HepG2 (cell line): ENCODE data around the gene PAFAH1B1. TPM values are rescaled to one million over a fixed set of nuclear protein-coding genes. Genes with fewer than 3 reads are reported as not detected.

ENCODE experiments used
- ATAC-seq: fragments of 200-7000 bp; cut with Tn5 transposase; 3 replicates; pipeline ENCODE4 v1.9.1; 2020; ENCODE audit warnings: mild to moderate bottlenecking, moderate library complexity
- BruUV-seq: library from RNA; stranded (reverse); fragments of 400-500 nt; replicated peaks from 2 replicates; lab custom pipeline; 2021; lab: Mats Ljungman, UMichigan
- CTCF ChIA-PET: fragments of 300-600 bp; formaldehyde crosslinking; extraction: SDS; loops from one replicate; lab custom pipeline; 2021; ENCODE audit warnings: low total read pairs, inconsistent platforms, low intra/inter-chr PET ratio; lab: Yijun Ruan, JAX
- POLR2A ChIA-PET: fragments of 350-600 bp; sonication (Branson Sonifier 250); formaldehyde crosslinking; loops from one replicate; lab custom pipeline; 2020; ENCODE audit warnings: antibody characterized with exemption, inconsistent platforms; lab: Yijun Ruan, JAX
- DNase-seq: peaks from one replicate; pipeline ENCODE4 v3.0.0-alpha.2; 2015; ENCODE audit warnings: low spot score
- FAIRE-seq: peaks from 3 replicates; lab custom pipeline; 2011; peaks lifted over from hg19 to GRCh38; lab: Jason Lieb, UNC
- H2AFZ ChIP-seq: one replicate; pipeline ENCODE4 v1.6.1; 2011; ENCODE audit warnings: low read length, inconsistent platforms
- H3K27ac ChIP-seq: fragments of 300-600 bp; 3 replicates; pipeline ENCODE4 v1.8.0; 2011; ENCODE audit warnings: mixed run types, mild to moderate bottlenecking, mixed read lengths, low read length, inconsistent platforms; ENCODE audit not compliant: insufficient read depth; ENCODE audit errors: extremely low read length
- H3K27me3 ChIP-seq, 2 experiments: fragments of 200-600 bp in 1 of 2; 2 replicates in 1 of 2; 3 replicates in 1 of 2; pipeline versions ENCODE4 v1.6.0 to v1.8.0; 2011; ENCODE audit warnings: low read length in 2 of 2, mild to moderate bottlenecking in 2 of 2, moderate library complexity in 2 of 2, inconsistent platforms in 1 of 2; ENCODE audit not compliant: insufficient read depth in 2 of 2, control insufficient read depth in 1 of 2
- H3K36me3 ChIP-seq, 2 experiments: fragments of 200-600 bp in 1 of 2; replicated peaks in 1 of 2; 2 replicates in 1 of 2; 3 replicates in 1 of 2; pipeline versions ENCODE4 v1.5.1 to v1.8.0; 2011; ENCODE audit warnings: low read length in 2 of 2, inconsistent platforms in 1 of 2; ENCODE audit not compliant: insufficient read depth in 2 of 2, control insufficient read depth in 1 of 2
- H3K4me1 ChIP-seq: 2 replicates; pipeline ENCODE4 v1.5.1; 2012; ENCODE audit warnings: low read length, inconsistent platforms; ENCODE audit not compliant: insufficient read depth
- H3K4me2 ChIP-seq: 2 replicates; pipeline ENCODE4 v1.6.0; 2011; ENCODE audit warnings: low read depth, low read length, inconsistent platforms
- H3K4me3 ChIP-seq, 3 experiments: fragments of 200-600 bp in 1 of 3; sonication (generic), shearing (Covaris generic) in 1 of 3; replicated peaks in 1 of 3; 2 replicates each; pipeline ENCODE4 v1.5.1; 2011 to 2016; ENCODE audit warnings: low read length in 3 of 3, inconsistent platforms in 2 of 3, low read depth in 2 of 3, mild to moderate bottlenecking in 2 of 3, control low read depth in 1 of 3, mixed read lengths in 1 of 3; ENCODE audit not compliant: insufficient read depth in 1 of 3
- H3K79me2 ChIP-seq: one replicate; pipeline ENCODE4 v1.6.1; 2011; ENCODE audit warnings: low read length, inconsistent platforms; ENCODE audit not compliant: insufficient read depth
- H3K9ac ChIP-seq: 2 replicates; pipeline ENCODE4 v1.6.0; 2011; ENCODE audit warnings: mild to moderate bottlenecking, low read depth, low read length, inconsistent platforms; ENCODE audit not compliant: insufficient read depth
- H3K9me3 ChIP-seq: 2 replicates; pipeline ENCODE4 v1.5.1; 2012; ENCODE audit warnings: mild to moderate bottlenecking, low read length
- H4K20me1 ChIP-seq: 2 replicates; pipeline ENCODE4 v1.6.0; 2011; ENCODE audit warnings: inconsistent platforms, mild to moderate bottlenecking, low read length, moderate library complexity; ENCODE audit not compliant: insufficient read depth
- CCAR2 ChIP-seq: fragments of 200-400 bp; formaldehyde crosslinking; optimal IDR thresholded peaks from 2 replicates; pipeline ENCODE3; 2018; ENCODE audit warnings: low read depth, mild to moderate bottlenecking, low read length, moderate library complexity
- KIAA2018 ChIP-seq: sonication (generic); formaldehyde crosslinking; IDR thresholded peaks from 2 replicates; pipeline ENCODE4 v1.5.0; 2020; ENCODE audit warnings: mild to moderate bottlenecking, missing genetic modification reagents, borderline replicate concordance
- SMYD3 ChIP-seq: sonication (generic); formaldehyde crosslinking; IDR thresholded peaks from 2 replicates; pipeline ENCODE4 v1.8.1; 2023; ENCODE audit warnings: mild to moderate bottlenecking, missing genetic modification reagents
- ZNF275 ChIP-seq: sonication (generic); formaldehyde crosslinking; IDR thresholded peaks from 2 replicates; pipeline ENCODE4 v1.8.0; 2022; ENCODE audit warnings: missing genetic modification reagents, mild to moderate bottlenecking, inconsistent platforms, borderline replicate concordance
- ZNF362 ChIP-seq: sonication (generic); formaldehyde crosslinking; IDR thresholded peaks from 2 replicates; pipeline ENCODE4 v1.4.0; 2020; ENCODE audit warnings: missing genetic modification reagents, mild to moderate bottlenecking, borderline replicate concordance
- ZNF589 ChIP-seq: sonication (generic); formaldehyde crosslinking; conservative IDR thresholded peaks from 2 replicates; pipeline ENCODE4 v1.8.0; 2022; ENCODE audit warnings: mild to moderate bottlenecking, moderate library complexity, missing genetic modification reagents
- ZNF780A ChIP-seq: sonication (generic); formaldehyde crosslinking; IDR thresholded peaks from 2 replicates; pipeline ENCODE4 v1.8.0; 2022; ENCODE audit warnings: mild to moderate bottlenecking, missing genetic modification reagents, moderate library complexity
- WGBS: methylation state at CpG from one replicate; pipeline ENCODE4 v1.1.6; 2017; ENCODE audit warnings: low lambda C conversion rate; 5-methylcytosine and 5-hydroxymethylcytosine counted together
- in situ Hi-C: cut with HindIII; loops from 2 replicates; pipeline ENCODE4 v1.10.0; 2017; ENCODE audit warnings: low pct_unique_long_range_greater_than_20kb; ENCODE audit not compliant: extremely low pct_ligation_motif_present
- intact Hi-C: fragments of 100-400 bp; cut with micrococcal nuclease; formaldehyde crosslinking; loops from one replicate; pipeline ENCODE4 v1.10.0; 2022; ENCODE audit not compliant: unreplicated experiment
- polyA plus RNA-seq, 8 experiments: library from polyadenylated mRNA; depleted of rRNA in 3 of 8; stranded (reverse) in 7 of 8; unstranded in 1 of 8; fragments of >200 nt; fragmentation: Illumina TruSeq in 4 of 8; extraction: Trizol in 4 of 8; gene quantifications; 2 replicates each; pipeline versions ENCODE4 v1.2.1 to v1.2.3, GENCODE V29; 2011 to 2016; ENCODE audit warnings: low read depth in 4 of 8, missing spikeins in 1 of 8, mixed read lengths in 1 of 8; ENCODE audit not compliant: insufficient read depth in 1 of 8
- total RNA-seq, 5 experiments: library from RNA; depleted of rRNA; stranded (reverse); fragments of >200 nt; fragmentation: Illumina TruSeq; extraction: Trizol; gene quantifications; 2 replicates each; pipeline ENCODE4 v1.2.3, GENCODE V29; 2016; ENCODE audit warnings: low read depth in 1 of 5

Gene PAFAH1B1
- total and polyA plus RNA-seq, 2 of the 13 experiments (the other 11 are each of a cell fraction or from before 2014, with no cell fraction given), result 46.0 to 64.9 TPM

GRCh38 chr17:2711608-2712299 is 118.3 kb downstream of the PAFAH1B1 start, which contains the start of gene CLUH (continued):
- TF ChIP-seq ZNF362, result peak; percentile 13; the same call in 1 of the 2 replicates

GRCh38 chr17:2712300-2713043 is 119.0 kb downstream of the PAFAH1B1 start:
- peaks cover 51% of the 10 kb centered on the region for H3K4me1 ChIP-seq
- H3K9me3 ChIP-seq, result no peaks in the 10 kb centered on the region
- BruUV-seq, result TSS peak; percentile 71
- H4K20me1 ChIP-seq, result peaks cover 28% of the 10 kb centered on the region
- no peak overlapping the region for H2AFZ ChIP-seq
- H3K36me3 ChIP-seq, result no peaks in the 10 kb centered on the region
- peak overlapping the region; percentile 98 for H3K4me2 ChIP-seq
- in situ Hi-C loops (no loop called here), intact Hi-C loops (no loop called here)
- peak overlapping the region; percentile 79 for H3K9ac ChIP-seq
- H3K4me3 ChIP-seq, result peak overlapping the region; percentile 38 to 91 (median 75)
- DNase-seq (no peak), FAIRE-seq (no peak), ATAC-seq (no peak)
- 88% methylated on average over 35 of the region's 36 CpGs for WGBS
- POLR2A ChIA-PET, result no interaction called here
- peaks cover 36% of the 10 kb centered on the region for H3K79me2 ChIP-seq
- CTCF ChIA-PET, result no interaction called here
- H3K27ac ChIP-seq, result peak overlapping the region; percentile 30
- no peaks in the 10 kb centered on the region; a peak in 1 of 5 replicates for H3K27me3 ChIP-seq
- TF ChIP-seq ZNF275 (CRISPR knock-in tag), result no peak
- TF ChIP-seq KIAA2018 (CRISPR knock-in tag), result no peak
- no peak for TF ChIP-seq ZNF589
- TF ChIP-seq CCAR2, result no peak
- no peak for TF ChIP-seq ZNF780A (CRISPR knock-in tag)
- no peak for TF ChIP-seq SMYD3 (CRISPR knock-in tag)
